GF-D8 (cell line): ENCODE results near the gene MPPED1.

Source experiments
- DNase-seq: peaks from one replicate; lab custom pipeline; 2025; lab: John Stamatoyannopoulos, UW

MPPED1 gene

GRCh38 chr22:43448048-43448447 is 36.2 kb downstream of the MPPED1 start:
- no peak for DNase-seq

GRCh38 chr22:43449205-43449830 is 37.5 kb downstream of the MPPED1 start:
- DNase-seq = no peak

DNA sequence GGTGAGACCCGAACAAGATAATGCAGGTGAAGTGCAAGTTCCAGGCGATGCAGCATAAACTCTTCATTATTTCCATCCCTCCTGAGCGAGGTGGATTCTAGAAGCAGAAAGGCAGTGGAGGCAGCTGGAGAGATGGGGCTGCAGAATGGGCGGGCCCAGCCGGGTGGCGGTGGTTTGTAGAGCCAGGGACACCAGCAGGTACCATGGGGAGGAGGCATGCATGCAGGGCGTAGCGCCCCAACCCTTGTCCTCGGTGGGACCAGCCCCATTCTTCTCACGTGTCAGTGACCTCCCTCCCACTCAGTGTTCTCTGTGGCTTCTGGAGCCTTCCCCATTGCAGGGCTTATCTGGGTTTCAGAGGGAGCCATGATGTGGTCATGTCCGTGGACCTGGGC is 38.0 kb downstream of the MPPED1 start:
- no peak for DNase-seq

DNA sequence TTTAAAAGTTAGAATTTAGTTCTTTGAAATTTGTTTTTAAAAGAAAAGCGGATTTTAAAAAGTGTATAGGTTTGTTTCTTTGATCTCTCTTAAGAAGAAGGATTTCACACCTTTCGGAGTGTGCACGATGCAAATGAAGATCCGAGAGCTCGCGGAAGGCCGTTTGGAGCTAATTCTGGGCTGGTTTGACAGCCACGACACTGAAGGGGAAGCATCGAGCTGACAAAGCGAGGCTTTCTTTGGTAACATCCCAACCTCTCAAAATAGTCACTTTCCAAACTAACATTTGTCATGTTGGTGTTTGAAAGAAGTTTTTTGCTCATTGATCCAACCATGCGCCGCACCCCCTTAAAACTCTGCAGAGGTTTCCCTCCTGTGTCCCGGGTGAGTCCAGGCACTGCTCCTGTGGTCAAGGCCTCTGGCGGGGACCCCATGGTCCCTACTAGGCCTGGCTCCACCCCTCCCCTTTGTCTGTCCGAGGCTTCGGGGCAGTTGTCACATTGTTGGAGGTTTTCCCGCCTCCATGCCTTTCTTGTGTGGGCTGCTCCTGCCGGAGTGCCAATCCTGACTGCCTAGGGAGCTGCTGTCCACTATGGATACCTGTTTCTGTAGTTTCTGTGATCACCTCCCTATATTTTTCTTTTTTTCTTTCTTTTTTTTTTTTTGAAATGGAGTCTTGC is 39.7 kb downstream of the MPPED1 start:
- no peak for DNase-seq

DNA sequence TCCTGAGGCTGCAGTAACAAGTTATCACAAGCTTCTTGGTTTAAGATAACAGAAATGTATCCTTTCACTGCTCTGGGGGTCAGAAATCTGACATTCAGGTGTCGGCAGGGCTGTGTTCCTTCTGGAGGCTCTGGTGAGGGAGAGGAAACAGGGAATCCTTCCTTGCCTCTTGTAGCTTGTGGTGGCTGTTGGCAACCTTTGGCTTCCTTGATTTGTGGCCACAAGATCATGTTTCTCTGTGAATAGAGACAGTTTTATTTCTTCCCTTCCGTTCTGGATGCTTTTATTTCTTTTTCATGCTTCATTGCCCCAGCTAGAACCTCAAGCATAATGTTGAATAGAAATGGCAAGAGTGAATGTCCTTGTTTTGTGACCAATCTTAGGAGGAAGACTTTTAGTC is 44.0 kb downstream of the MPPED1 start:
- DNase-seq = no peak

DNA sequence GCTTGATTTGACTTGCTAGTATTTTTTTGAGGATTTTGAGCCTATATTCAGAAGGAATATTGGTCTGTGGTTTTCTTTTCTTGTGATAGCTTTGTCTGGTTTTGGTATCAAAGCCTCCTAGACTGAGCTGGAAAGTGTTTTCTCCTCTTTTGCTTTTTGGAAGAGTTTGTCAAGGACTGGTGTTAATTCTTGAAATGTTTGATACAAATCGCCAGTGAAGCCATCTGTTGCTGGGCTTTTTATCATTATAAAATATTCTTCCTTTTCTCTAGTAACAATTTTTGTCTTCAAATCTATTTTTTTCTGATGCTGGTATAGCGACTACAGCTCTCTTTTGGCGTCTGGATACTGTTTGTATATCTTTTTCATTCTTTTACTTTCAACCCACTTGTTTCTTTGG is 45.2 kb downstream of the MPPED1 start:
- DNase-seq = no peak

DNA sequence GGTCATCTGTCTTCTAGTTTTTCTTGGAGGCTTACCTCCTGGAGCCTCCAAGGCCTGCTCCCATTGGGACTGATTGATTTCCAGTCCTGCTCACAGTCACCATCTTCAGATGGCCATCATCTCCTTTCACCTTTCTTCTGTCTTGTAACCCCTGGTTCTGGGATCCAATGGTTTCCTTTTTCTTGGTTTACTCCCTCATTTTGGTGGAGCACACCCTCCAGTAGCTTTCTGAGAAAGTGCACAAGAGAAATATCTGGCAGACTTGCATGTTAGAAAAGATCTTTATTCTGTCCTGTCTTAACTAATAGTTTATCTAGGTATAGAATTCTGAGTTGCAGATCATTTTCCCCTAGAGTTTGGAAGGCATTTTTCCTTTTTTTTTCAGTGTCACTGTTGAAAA is 50.9 kb downstream of the MPPED1 start:
- DNase-seq = no peak

DNA sequence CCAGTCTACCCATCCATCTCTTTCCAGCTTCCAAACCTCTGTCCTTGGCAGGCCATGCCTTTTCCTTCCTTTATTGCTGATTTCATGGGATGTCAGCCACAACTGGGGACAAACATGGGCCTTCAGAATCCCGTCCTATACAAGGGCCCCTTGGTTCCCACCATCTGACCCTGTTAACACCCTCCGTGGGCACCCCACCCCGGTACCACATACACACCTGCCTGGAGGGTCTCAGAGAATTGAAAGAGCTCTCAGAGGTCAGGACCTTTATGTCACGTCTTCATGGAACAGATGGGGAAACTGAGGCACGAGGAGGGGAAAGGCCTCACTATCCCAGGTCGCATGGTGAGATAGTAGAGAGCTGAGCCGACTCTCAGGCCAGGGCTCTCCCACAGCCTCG is 53.0 kb downstream of the MPPED1 start:
- no peak for DNase-seq

GRCh38 chr22:43465291-43466015 is 53.6 kb downstream of the MPPED1 start:
- DNase-seq = no peak

DNA sequence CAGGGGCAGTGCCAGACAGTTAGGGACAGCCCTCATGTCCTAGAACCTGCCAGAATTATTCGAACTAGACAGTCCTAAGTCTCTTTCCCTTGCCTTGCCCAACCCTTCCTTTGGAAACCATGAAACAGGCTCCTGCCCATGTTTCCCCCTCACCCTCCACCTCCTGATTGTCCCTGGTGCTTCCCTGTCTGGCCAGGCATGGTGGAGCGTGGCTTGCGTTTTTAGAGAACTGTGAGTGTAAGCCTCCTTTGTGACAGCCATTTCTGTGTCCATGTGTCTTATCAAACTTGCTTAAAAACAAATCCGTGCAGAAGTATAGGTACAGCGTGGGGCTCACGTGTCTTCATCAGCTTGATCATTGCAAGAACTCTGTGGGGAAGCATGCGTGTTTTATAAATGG is 54.9 kb downstream of the MPPED1 start:
- no peak for DNase-seq

DNA sequence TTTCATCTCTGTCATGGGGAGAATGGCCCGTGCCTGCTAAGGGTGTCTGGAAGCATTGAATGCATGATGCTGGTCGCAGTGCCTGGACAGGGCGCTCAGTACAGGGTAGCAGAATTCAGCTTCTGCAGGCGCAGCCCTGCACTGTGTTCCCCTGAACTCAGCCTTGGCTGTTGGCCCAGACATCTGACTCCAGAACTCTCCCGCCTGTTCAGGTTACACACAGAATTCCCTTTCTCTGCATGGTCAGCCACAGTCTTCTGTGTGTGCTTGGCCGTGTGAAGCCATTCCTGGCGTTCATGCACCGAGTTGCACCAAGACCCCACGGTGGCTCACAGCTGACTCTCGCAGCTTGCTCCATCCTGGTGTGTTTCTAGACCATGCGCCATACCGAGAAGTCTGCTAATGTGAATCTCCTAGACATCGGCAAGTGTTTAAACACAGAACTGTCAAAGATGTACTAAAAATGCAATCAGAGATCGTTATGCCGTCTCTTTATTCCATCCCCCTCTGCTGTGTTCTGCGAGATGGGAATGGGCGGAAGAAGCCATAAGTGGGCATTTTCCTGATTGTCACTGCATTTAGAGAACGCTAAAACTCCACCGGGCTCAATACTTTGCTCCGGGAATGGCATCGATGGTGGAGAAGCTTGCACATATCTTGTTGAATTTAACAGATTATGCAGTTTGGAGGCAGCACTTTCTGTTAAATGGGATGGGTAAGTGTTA is 55.6 kb downstream of the MPPED1 start:
- DNase-seq = no peak

- no peak for DNase-seq
These were observed 58.4 kb downstream of the MPPED1 start for GRCh38 chr22:43470253-43470652.

DNA sequence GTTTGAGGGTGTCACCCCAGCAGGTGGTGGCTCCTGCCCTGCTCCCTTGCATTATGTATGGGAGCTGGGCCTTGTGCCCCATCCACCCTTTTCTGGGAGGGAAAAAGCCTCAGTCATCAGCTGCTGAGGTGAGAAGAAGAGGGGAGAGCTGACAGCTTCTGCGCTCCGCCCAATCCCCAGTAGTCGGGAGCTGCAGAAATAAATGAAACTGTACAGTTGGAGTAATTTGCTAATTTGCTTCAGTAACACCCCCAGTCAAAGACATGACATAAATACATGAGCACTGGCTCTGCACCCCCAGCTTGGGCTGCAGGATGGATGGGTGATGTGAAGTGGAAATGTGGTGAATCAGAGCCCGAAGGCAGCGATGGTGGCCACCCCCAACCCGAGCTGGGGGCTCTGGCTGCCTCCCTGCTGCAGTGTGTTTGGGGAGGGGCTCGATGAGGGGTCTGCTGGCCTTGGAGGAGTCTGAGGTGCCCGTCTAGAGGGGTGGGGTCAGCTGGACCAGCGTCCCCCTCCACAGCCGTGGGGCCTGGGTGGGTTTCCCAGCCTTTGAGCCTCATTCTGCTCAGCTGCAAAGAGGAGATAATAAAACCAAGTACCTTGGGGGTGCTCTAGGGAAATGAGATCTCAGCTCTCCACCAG is 59.2 kb downstream of the MPPED1 start:
- no peak for DNase-seq

- no peak for DNase-seq
These were observed 59.9 kb downstream of the MPPED1 start for GRCh38 chr22:43471606-43472135.

DNA sequence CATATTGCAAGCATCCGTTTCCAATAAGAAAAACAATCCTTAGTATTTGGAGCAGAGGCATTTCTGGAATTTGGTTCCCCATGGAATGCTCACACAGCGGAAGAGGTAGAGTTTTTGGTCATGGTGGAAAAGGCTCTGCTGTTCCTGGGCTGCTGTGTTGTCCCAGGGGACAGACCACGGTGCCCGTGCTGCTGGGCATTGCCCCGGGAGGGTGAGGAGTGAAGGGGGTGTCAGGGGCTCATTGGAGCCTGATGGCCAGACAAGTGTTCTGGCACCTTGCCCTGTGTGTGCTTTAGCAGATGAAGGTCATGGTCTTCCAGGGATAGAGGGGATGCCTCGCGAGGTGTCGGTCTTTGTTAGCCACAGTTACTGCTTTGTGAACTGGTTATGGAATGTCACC is 61.2 kb downstream of the MPPED1 start:
- no peak for DNase-seq

GRCh38 chr22:43473441-43473840 is 61.6 kb downstream of the MPPED1 start:
- no peak for DNase-seq

DNA sequence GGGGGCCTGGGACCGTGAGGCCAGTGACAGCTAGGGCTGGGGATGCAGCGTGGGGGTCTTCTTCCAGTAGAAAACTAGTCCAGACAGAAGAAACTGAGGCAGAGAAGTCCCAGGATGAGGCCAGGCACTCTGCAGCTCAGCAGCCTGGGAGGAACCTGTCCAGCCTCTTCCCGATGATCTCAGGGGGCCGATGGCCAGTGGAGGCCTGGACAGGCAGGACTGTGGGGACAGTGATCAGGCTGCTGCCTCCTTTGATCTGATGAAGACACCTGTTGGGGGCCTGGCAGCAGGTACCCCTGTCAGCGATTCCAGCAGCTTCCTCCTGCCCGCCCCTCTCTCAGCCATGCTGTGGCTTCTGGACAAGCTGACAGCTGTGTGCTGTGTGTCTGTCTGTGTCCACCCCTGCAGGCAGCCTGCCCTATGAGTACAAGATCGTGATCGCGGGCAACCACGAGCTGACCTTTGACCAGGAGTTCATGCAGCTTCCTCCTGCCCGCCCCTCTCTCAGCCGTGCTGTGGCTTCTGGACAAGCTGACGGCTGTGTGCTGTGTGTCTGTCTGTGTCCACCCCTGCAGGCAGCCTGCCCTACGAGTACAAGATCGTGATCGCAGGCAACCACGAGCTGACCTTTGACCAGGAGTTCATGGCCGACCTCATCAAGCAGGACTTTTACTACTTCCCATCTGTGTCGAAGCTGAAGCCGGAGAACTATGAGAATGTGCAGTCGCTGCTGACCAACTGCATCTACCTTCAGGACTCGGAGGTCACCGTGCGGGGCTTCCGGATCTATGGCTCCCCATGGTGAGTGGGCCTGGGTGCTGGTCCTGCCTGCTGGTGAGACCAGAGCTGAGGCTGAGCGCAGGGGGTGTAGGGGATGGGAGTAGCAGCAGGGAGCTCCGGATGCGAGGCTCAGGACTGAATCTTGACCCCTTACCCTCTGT is 62.6 kb downstream of the MPPED1 start:
- DNase-seq = no peak

DNA sequence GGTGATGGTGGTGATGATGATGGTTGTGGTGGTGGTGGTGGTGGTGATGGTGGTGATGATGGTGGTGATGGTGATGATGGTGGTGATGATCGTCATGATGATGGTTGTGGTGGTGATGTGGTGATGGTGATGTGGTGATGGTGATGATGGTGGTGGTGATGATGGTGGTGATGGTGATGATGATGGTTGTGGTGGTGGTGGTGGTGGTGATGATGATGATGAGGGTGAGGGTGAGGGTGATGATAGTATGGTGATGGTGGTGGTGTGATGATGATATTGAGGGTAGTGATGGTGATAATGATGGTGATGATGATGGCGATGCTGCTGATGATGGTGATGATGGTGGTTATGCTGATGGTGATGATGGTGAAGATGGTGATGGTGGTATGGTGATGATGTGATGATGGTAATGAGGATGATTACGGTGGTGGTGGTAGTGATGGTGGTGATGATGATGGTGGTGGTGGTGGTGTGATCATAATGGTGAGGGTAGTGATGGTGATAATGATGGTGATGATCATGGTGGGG is 63.8 kb downstream of the MPPED1 start:
- no peak for DNase-seq

GRCh38 chr22:43476341-43476740 is 64.5 kb downstream of the MPPED1 start:
- DNase-seq = no peak
